Left renal pelvis (tissue), 4 donors: ENCODE measurements around the gene ZC3H7B. TPM values are rescaled to one million over a fixed set of nuclear protein-coding genes. Genes with fewer than 3 reads are reported as not detected.
A peak's percentile ranks its signal among the peaks of the same experiment; 100 is the strongest.
"Not testable (repeated sequence)": the region's sequence is repeated elsewhere in the genome, so short reads cannot be mapped to it uniquely, and the experiment has no call there.

Experiments used
- DNase-seq, 4 donors: peaks; one replicate each; pipeline ENCODE4 v3.0.0-alpha.2; 2013; ENCODE audit warnings: low read depth in 4 of 4, low spot score in 3 of 4
- polyA plus RNA-seq, 4 donors: library from polyadenylated mRNA; unstranded; fragments of 120-200 nt; gene quantifications; one replicate each; pipeline ENCODE4 v1.2.1, GENCODE V29; 2013; ENCODE audit not compliant: insufficient read length in 4 of 4

The ZC3H7B gene
- polyA plus RNA-seq, 4 donors: 59.4 to 98.2 (median 75.2) TPM

DNA sequence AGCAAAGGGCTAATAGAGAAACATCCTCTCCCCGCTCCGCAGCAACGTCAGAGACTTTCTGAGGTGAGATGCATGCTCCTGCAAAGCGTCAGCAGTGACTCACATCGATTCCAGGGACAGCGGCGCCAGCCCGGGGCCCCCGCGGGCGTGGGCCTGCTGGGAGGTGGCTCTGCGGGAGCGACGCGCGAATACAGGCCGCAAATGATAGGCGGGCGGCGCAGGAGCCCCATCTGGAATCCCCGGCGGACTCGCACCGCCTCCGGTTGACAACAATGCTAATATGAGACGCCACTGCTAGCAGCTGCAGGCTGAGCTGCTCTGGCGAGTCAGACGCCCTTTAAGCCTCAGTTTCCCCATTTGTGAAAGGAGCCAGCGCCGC lies 15.9 kb upstream of the ZC3H7B start:
- DNase-seq: no peak

DNA sequence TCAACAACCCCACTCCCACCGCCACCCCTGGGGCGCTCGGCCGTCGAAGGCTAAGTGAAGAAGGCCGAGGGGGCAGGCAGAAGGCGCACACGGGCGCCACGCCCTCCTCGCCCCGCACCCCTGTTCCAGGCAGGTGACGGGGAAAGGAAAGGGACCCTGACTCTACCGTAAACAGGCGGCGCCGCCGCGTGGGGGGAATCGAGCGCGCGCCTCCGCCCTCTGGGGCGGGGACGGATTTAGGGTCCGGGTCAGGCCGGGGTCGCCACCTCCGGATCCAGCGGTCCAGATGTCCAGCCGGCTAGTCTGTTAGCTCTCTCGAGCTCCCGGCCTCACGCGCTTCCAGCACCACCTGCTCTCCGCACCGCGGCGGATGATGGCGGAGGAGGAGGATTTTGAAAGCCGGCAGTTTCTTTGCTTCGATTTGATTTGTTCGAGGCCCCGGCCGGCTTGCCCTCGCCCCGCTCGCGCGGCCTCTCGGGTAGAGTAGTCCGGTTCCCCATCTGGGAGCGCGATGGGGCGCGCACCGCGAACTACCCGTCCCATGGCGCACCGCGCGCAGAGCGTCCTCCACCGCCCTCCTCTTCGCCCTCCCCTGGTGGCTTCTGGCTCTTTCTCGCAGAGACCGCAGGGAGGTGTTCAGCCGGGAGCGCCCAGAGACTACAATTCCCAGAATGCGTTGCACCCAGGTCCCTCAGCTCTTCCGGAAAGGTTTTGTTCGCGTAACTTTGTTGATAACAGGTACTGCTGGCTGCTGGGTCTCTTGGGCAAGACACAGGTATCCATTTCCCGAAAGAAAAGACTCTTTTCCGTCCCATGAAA lies 15.3 kb upstream of the ZC3H7B start, which contains the start of gene RANGAP1:
Gene RANGAP1, minus strand, starts transcription at position 368 of the 819 bp plus-strand sequence. CDS start 5,143 bp downstream, outside the sequence.
- DNase-seq: peak; percentile 97 to 98 (median 98)

DNA sequence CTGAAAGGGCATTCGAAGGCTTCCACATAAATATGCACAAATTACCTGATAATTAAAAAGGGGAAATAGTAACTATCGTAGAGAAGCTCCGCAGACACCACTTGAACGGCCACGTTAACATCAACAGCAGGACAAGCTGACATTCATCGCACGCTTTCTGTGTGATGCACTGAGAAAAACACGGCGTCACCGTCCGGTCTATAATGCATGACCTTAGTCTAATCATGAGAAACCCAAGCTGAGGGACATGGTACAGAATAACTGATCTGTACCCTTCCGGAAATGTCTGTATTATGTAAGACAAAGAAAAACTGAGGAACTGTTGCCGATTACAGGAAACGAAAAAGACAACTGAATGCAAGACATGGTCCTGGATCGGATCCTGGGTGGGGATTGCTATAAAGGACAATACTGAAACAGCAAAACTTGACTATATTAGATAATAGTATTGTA lies 14.7 kb upstream of the ZC3H7B start:
- no peak for DNase-seq

DNA sequence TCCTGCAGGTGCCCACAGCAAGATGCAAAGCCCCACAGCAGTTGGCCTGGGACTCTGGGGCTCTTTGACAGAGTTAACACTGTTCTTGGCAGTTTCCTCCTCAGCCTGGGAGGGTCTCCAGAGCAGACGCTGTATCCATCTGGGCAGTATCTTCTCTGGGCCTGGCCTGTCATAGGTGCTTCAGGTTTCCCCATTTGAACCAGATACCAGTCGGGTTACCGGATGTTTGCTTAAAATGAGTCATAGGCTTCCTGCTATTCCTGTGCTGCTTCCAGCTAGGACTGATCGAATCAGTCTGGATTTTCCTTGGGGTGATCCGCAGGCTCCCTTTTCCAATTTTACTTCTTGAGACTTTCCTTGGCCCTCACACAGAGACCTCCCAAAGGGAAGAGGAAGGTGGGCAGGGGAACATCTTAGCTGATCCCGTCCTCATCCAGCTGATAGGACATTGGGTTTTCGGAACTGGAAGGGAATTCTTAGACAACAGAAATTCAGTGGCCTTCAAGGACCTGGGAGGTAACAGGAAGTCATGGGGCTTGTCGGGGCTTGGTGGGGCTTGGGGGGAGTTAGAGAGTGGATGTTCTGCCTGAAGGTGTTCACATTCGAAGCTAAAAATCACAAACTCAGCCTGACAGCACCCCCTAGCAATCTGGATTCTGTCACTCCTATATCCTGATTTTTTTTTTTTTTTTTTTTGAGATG lies 12.9 kb upstream of the ZC3H7B start:
- DNase-seq: no peak

DNA sequence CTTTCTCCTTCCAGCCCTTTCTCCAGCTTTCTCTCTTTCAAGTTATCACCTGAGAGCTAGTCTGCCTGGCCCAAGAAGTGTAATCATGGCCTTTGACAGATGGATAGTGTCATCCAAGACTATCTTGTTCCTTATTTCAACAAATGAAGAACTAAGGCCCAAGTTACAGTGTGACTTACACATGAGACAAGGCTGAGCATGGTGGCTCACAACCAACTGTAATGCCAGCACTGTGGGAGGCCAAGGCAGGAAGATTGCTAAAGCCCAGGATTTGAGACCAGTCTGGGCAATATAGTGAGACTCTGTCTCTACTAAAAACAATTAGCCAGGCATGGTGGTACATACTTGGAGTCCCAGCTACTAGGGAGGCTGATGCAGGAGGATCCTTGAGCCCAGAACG lies 11.7 kb upstream of the ZC3H7B start:
- no peak for DNase-seq

DNA sequence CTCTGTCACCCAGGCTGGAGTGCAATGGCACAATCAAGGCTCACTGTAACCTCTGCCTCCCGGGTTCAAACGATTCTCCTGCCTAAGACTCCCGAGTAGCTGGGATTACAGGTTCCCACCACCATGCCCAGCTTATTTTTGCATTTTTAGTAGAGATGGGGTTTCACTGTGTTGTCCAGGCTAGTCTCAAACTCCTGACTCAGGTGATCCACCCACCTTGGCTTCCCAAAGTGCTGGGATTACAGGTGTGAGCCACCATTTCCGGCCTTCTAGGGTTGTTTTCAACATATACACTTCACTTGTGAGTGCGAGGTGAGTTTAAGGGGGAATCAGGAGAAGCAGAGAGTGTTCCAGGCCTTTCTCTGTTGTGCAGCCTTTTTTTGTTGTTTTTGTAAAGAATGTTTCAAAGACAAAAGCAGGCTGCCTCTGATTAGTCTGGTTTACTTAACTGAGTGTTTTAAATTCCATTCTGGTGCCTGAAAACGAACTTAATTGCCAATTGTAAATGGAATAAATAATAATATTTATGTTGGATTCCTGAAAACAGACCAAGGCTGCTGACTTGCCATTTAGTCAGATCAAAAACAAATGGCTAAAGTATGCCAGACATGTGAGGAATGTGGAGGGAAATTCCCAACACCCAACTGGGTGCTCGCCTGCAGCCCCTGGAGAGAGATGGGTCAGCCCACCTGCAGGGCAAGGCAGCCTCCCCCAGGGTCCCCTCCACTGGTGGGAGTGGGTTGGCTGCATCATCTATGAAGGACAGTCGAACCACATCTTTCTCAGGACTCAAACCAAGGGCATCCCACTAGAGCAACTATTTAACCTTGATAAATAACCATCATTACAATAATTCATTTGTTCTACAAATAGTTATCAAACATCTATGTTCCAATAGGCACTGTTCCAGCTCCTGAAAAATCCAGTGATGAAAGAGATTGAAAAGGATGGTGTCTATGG lies 10.8 kb upstream of the ZC3H7B start:
- no peak for DNase-seq

DNA sequence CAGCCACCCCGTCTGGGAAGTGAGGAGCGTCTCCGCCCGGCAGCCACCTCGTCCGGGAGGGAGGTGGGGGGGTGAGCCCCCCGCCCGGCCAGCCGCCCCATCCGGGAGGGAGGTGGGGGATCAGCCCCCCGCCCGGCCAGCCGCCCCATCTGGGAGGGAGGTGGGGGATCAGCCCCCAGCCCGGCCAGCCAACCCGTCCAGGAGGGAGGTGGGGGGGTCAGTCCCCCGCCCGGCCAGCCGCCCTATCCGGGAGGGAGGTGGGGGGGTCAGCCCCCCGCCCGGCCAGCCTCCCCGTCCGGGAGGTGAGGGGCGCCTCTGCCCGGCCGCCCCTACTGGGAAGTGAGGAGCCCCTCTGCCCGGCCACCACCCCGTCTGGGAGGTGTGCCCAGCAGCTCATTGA lies 6.5 kb upstream of the ZC3H7B start:
- not testable (repeated sequence) for DNase-seq

DNA sequence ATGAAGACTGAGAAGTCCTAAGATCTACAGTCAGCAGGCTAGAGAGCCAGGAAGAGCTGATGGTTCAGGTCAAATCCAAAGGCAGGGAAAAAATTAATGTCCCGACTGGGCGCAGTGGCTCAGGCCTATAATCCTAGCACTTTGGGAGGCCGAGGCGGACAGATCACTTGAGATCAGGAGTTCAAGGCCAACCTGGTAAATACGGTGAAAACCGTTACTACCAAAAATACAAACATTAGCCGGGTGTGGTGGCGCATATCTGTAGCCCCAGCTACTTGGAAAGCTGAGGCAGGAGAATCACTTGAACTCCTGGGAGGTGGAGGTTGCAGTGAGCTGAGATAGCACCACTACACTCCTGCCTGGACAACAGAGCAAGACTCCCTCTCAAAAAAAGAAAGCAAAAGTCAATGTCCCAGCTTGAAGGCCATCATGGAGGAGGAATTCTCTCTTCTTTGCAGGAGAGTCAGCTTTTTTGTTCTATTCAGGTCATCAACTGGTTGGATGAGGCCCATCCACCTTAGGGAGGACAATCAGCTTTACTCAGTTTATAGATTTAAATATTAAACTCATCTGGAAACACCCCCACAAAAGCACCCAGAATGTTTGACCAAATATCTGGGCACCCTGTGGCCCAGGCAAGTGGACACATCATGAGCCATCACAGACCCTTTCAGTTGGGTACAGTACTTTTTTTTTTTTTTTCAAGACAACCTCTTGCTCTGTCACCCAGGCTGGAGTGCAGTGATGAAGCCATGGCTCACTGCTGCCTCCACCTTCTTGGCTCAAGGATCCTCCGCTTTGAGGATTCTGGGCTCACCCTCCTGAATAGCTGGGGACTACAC lies 4.3 kb upstream of the ZC3H7B start:
- no peak for DNase-seq

DNA sequence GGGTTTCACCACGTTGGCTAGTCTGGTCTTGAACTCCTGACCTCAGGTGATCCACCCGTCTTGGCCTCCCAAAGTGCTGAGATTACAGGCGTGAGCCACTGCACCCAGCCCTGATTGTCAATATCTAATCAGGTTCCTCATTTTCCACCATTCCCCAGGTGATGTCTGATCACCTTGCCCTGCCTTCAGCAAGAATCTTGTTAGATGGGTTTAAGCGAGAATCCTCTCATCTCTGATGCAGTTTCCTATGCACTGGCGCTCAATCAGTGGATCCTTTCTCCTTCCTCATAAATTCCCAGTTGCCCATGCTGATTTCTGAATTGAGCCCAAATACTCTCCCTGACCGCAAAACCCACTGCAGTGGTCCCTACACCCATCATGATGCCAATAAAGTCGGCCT lies 664 bp upstream of the ZC3H7B start:
- no peak for DNase-seq

DNA sequence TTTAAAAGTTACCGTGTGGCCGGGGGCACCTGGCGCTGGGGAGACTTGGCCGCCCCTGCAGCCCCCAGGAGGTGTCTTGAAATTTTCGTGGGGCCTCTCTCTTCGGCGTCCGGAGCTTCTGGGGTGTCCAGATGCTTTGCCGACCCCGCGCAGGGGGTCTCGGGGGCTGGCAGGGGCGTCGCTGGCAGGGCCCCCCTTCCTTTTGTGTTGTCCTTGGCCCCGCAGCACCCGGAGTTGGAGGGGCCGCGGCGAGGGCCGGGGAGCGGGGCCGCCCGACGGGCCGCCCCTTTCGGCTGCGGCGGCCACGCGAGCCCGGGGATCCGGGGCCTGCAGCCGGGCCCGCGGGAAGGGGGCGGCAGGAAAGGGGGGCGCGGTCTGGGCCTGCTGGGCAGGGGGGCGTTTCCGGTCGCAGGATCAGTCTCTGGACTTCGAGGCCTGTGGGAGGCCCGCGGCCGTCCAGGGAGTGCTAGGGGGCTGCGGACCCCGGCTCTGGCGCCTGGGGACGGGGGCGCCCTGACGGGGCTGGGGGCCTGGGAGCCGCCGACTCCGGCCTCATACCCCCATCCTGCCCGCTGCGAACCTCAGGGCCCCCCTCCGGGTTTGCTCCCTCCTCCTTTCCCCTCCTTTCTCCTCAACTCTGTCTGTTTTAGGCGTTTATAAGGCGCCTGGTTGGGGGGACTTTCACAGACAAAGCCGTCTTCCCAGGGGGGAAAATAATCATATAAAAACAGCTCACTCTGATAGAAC lies 869 bp downstream of the ZC3H7B start:
- DNase-seq: no peak

DNA sequence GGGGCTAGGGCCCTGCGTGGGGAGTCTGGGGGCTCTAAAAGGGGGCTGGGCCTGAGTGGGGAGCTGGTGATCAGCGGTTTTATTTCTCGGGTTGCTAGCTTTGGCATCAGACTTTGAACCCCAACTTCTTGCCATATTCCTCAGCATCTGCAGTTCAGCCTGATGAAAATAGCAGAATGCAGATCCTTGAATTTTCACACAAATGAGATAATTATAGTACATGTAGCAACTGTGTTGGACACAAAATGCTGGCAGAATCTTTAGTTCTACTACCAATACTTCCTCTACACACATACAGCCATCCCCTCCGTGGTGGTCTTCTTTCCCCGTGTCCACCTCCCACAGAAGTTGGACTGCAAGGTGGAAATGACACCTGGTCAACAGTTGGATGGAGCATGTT lies 1.5 kb downstream of the ZC3H7B start:
- no peak for DNase-seq

DNA sequence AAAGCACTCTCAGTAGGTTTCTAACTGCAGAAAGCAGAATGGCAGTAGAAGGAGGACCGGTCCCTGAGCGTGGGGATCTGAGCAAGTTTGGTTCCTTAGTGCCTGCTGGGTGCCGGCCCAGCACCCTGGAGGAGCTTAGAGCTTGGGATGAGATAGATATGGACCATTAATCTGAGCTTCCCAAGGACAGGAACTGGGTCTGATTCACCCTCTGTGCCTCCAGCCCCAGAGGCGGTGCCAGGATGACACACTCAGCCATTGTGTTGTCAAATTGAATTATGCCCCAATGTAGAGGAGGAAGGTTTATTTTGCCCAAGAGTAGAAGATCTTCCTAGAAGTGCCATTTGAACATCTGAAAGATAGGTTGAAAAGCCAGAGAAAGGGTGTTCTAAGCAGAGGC lies 4.3 kb downstream of the ZC3H7B start:
- DNase-seq: no peak

DNA sequence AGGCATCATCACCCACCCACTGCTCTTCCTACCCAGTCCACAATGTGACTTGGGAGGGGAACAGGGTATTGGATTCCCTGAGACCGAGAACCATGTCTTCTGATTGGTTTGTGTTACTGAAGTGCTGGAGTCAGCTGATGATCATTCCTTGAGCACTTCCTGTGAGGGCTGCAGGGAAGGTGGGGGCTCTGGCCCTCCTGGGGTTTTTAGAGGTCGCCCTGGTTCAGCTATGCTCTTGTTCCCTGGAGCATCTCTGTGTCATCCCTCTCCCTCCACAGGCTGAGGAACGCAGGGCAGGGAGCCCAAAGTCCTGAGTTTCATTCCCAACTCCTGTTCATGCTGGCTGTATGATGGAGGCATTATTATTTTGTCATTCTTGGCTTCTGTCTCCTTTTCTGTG lies 6.7 kb downstream of the ZC3H7B start:
- no peak for DNase-seq

DNA sequence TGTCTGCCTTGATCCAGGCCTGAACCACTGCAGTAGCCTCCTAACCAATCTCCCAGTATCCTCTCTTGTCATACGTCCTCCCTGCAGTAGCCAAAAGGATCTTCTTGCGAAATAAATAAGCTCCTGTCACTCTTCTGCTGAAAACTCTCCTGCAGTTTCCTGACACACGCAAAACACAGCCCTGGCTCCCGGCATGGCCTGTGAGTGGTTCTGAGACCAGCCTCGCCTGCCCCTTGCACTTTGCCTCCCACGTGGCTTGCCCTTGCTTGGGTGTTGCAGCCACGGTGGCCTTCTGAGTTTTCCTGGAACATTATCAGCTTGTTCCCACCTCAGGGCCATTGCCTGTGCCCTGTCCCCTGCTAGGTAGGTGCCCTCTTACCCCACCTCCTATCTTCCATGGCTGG lies 7.2 kb downstream of the ZC3H7B start:
- no peak for DNase-seq

DNA sequence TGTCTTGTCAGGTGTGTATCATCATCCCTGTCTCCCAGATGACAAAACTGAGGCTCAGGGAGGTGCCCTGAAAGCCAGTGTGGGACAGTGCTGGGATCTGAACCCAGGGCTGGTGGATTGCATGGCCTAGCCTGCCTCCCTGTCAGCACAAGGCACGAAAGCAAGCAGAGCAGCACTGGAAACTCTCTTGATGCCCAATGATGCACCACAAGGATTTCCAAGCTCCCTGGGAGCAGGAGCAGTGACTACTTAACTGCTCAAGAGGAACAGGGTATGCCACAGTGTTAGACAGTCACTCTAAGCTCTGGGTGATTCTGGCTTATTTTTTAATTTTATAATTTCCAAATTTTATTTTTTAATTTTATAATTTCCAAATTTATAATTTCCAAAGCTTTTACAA lies 9.0 kb downstream of the ZC3H7B start:
- DNase-seq: no peak

DNA sequence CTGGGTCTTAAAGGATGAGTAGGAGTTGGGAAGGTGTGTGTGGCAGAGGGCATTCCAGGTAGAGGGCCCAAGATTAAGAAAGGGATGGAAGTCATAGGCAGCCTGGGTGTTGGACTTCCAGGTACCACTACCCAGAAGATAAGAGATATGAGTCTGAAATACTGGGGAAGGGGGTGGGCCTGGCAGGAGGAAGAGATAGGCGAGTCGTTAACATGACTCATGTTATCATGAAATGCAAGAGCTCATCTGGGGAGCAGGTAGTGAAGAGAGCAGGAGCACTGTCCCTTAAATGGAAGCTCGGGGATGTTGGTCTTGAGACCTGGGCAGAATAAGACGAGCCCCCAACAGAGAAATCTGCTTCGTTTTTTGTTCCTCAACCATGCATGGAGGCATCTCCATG lies 10.2 kb downstream of the ZC3H7B start:
- no peak for DNase-seq

DNA sequence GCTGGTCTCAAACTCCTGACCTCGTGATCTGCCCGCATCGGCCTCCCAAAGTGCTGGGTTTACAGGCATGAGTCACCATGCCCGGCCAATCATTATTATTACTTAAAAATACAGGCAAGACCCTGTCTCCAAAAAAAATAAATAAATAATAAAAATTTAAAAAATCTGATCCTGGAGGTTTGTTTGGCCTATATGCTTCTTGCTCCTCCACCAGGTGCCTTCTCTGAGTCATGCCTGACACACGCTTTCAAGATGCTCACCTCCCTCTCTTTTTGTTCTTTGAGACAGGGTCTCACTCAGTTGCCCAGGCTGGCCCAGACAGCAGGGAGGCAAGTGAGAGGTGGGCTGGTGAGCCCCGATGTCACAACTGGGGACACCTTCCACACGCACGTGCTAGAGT lies 13.5 kb downstream of the ZC3H7B start:
- no peak for DNase-seq

DNA sequence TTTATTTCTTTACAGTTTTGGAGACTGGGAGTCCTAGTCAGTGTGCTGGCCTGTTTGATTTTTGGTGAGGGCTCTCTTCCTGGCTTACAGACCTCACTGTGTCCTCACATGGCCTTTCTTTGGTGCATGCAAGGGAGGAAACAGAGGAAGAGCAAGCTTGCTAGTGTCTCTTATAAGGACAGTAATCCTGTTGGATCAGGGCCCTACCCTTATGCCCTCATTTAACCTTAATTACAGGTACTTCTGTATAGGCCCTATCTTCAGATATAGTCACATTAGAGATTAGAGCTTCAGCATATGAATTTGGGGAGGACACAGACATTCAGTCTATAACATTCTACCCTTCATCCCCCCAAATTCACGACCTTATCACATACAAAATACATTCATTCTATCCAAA lies 14.3 kb downstream of the ZC3H7B start:
- DNase-seq: no peak
